MCF 10A (cell line): Measurements from ENCODE around the gene HMBS. TPM values are rescaled to one million over a fixed set of nuclear protein-coding genes. Genes with fewer than 3 reads are reported as not detected.

Experiments used
- BruUV-seq: library from RNA; stranded (reverse); fragments of 400-500 nt; replicated peaks from 2 replicates; lab custom pipeline; 2021; lab: Mats Ljungman, UMichigan
- CTCF ChIA-PET: fragments of 300-600 bp; sonication (Branson Sonifier 250); formaldehyde crosslinking; extraction: SDS; loops from one replicate; lab custom pipeline; 2021; ENCODE audit warnings: antibody characterized with exemption, inconsistent platforms; lab: Yijun Ruan, JAX
- POLR2A ChIA-PET: fragments of 300-600, 350-650 bp; sonication (Branson Sonifier 250); formaldehyde crosslinking; extraction: SDS; loops from one replicate; lab custom pipeline; 2020; ENCODE audit warnings: antibody characterized with exemption, inconsistent platforms; lab: Yijun Ruan, JAX
- DNase-seq: peaks from one replicate; pipeline ENCODE4 v3.0.0-alpha.2; 2018; ENCODE audit not compliant: unreplicated experiment
- H3K27ac Mint-ChIP-seq: one replicate; pipeline ENCODE4 v1.8.0; 2022; ENCODE audit warnings: mild to moderate bottlenecking, low read depth, mixed read lengths; ENCODE audit not compliant: unreplicated experiment
- H3K27me3 Mint-ChIP-seq: one replicate; pipeline ENCODE4 v1.8.0; 2022; ENCODE audit warnings: mixed read lengths; ENCODE audit not compliant: insufficient read depth, unreplicated experiment
- H3K36me3 Mint-ChIP-seq: one replicate; pipeline ENCODE4 v1.8.0; 2022; ENCODE audit warnings: mild to moderate bottlenecking, moderate library complexity, mixed read lengths; ENCODE audit not compliant: insufficient read depth, unreplicated experiment
- H3K4me1 Mint-ChIP-seq: one replicate; pipeline ENCODE4 v1.8.0; 2022; ENCODE audit warnings: mixed read lengths; ENCODE audit not compliant: insufficient read depth, unreplicated experiment
- H3K4me3 Mint-ChIP-seq: one replicate; pipeline ENCODE4 v1.8.0; 2022; ENCODE audit warnings: mild to moderate bottlenecking, moderate library complexity, mixed read lengths; ENCODE audit not compliant: unreplicated experiment
- H3K9me3 Mint-ChIP-seq: one replicate; pipeline ENCODE4 v1.8.0; 2022; ENCODE audit warnings: mixed read lengths; ENCODE audit not compliant: unreplicated experiment
- CTCF ChIP-seq: fragments of 200-600 bp; IDR thresholded peaks from one replicate; pipeline ENCODE4 v1.8.0; 2022; ENCODE audit warnings: antibody characterized with exemption, mild to moderate bottlenecking; ENCODE audit not compliant: unreplicated experiment
- intact Hi-C: fragments of 100-400 bp; cut with micrococcal nuclease; formaldehyde crosslinking; loops from 2 replicates; pipeline ENCODE4 v1.14.1; 2022
- total RNA-seq: library from RNA; stranded (reverse); gene quantifications from 2 replicates; pipeline ENCODE4 v1.2.3, GENCODE V29; 2022

Gene HMBS
- total RNA-seq, 1 experiment from 2014 or later, result 51.3 TPM

DNA sequence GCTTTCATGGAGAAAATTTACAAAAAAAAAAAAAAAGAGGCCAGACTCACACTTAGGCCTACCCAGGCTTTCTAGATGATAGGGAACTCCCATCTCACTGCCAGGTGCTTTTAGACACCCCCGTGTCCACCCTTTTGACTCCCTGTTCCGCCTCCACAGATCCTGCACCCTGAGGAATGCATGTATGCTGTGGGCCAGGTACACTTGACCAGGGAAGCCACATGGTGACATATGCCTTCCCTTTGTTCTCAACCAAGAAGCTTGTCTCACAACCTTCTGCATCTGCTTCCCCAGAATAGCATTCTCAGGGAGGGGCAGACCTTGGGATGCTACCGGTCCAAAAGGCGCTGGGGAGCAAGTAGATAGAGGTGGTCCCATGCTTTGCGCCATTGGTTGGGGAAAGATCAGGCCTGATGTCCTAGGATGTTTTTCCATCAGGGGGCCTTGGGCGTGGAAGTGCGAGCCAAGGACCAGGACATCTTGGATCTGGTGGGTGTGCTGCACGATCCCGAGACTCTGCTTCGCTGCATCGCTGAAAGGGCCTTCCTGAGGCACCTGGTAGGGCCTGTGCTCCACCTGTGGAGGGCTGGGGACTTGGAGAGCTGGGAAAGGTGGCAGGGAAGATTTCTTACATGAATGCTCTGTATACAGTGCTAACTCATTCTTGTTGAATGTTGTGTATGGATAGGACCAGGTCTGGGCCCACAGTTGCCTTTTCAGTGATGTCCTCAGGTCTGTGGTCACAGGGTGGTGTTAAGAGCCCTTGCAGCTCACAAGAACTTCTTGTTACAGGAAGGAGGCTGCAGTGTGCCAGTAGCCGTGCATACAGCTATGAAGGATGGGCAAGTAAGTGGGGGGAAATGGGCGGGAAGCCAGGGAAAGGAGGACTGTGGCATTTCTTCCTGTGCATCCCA is 7.5 kb downstream of the HMBS start:
- peaks cover 29% of the 10 kb centered on the region for H3K36me3 Mint-ChIP-seq
- no peak for DNase-seq
- intact Hi-C loops, result no loop called here
- no peaks in the 10 kb centered on the region for H3K9me3 Mint-ChIP-seq
- CTCF ChIA-PET, result interaction anchor here (0.6 to 2.0 kb wide), 5 partner anchors 10 to 232 kb away, joined by 3 to 4 read pairs (median 4); partner anchors contain the start of genes CBL and DPAGT1
- POLR2A ChIA-PET, result interaction anchor here (1.2 to 5.5 kb wide), 5 partner anchors 7 to 73 kb away, joined by 3 to 59 read pairs (median 29); partner anchors contain the start of genes C2CD2L, HINFP, HMBS and RPS25
- no peak for TF ChIP-seq CTCF
- peaks cover 21% of the 10 kb centered on the region for H3K4me1 Mint-ChIP-seq
- H3K4me3 Mint-ChIP-seq, result no peak overlapping the region
- peak overlapping the region; percentile 89 for H3K27ac Mint-ChIP-seq
- no peaks in the 10 kb centered on the region for H3K27me3 Mint-ChIP-seq
- BruUV-seq, result no TSS peak

- Mint-ChIP-seq H3K4me3 (peak overlapping the region; percentile 89), H3K9me3 (no peaks in the 10 kb centered on the region), H3K4me1 (peaks cover 15% of the 10 kb centered on the region), H3K36me3 (peaks cover 38% of the 10 kb centered on the region), H3K27ac (peak overlapping the region; percentile 89), H3K27me3 (no peaks in the 10 kb centered on the region)
- no peak for DNase-seq
- intact Hi-C loops, result no loop called here
- TF ChIP-seq CTCF, result no peak
- BruUV-seq, result TSS peak; percentile 69
- CTCF ChIA-PET, result interaction anchor here (0.6 to 3.3 kb wide), 8 partner anchors 8 to 269 kb away, joined by 3 to 19 read pairs (median 4); partner anchors contain the start of genes C2CD2L and HMBS
- POLR2A ChIA-PET, result interaction anchor here (0.5 to 5.5 kb wide), 13 partner anchors 8 to 177 kb away, joined by 3 to 59 read pairs (median 6); partner anchors contain the start of genes ABCG4, C2CD2L, CBL and DPAGT1
Measured at GRCh38 chr11:119092880-119093842, 8.5 kb downstream of the HMBS start.

GRCh38 chr11:119093942-119094815 is 9.5 kb downstream of the HMBS start:
- no peak for DNase-seq
- peak overlapping the region; percentile 89 for H3K4me3 Mint-ChIP-seq
- no TSS peak for BruUV-seq
- no peak for TF ChIP-seq CTCF
- H3K4me1 Mint-ChIP-seq, result peaks cover 21% of the 10 kb centered on the region
- CTCF ChIA-PET, result interaction anchor here (0.6 to 3.3 kb wide), 12 partner anchors 9 to 278 kb away, joined by 3 to 19 read pairs (median 4); partner anchors contain the start of genes C2CD2L and HMBS
- intact Hi-C loops, result loop anchor here (1.0 kb wide), 1 partner anchor 103 kb away; no protein-coding TSS in a partner anchor
- no peaks in the 10 kb centered on the region for H3K27me3 Mint-ChIP-seq
- peaks cover 44% of the 10 kb centered on the region for H3K36me3 Mint-ChIP-seq
- no peaks in the 10 kb centered on the region for H3K9me3 Mint-ChIP-seq
- POLR2A ChIA-PET, result interaction anchor here (0.6 to 5.5 kb wide), 31 partner anchors 8 to 381 kb away, joined by 3 to 59 read pairs (median 4); partner anchors contain the start of genes ABCG4, C2CD2L, CBL and CENATAC
- H3K27ac Mint-ChIP-seq, result peak overlapping the region; percentile 89
